GM18907 (cell line): Measurements from ENCODE around the gene OR9A4.
"Not testable (repeated sequence)": the region's sequence is repeated elsewhere in the genome, so short reads cannot be mapped to it uniquely, and the experiment has no call there.

Experiments
- ATAC-seq: cut with Tn5 transposase; IDR thresholded peaks from one replicate; pipeline ENCODE4 v1.9.1; 2021; ENCODE audit warnings: mild to moderate bottlenecking, moderate library complexity; ENCODE audit not compliant: unreplicated experiment

Gene OR9A4, protein sequence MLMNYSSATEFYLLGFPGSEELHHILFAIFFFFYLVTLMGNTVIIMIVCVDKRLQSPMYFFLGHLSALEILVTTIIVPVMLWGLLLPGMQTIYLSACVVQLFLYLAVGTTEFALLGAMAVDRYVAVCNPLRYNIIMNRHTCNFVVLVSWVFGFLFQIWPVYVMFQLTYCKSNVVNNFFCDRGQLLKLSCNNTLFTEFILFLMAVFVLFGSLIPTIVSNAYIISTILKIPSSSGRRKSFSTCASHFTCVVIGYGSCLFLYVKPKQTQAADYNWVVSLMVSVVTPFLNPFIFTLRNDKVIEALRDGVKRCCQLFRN

GRCh38 chr7:141916099-141916498, at the start of gene OR9A4:
TSS of gene OR9A4 (plus strand) at chr7:141916399. CDS start at chr7:141918876, 2,477 bp downstream.
- no peak for ATAC-seq

DNA sequence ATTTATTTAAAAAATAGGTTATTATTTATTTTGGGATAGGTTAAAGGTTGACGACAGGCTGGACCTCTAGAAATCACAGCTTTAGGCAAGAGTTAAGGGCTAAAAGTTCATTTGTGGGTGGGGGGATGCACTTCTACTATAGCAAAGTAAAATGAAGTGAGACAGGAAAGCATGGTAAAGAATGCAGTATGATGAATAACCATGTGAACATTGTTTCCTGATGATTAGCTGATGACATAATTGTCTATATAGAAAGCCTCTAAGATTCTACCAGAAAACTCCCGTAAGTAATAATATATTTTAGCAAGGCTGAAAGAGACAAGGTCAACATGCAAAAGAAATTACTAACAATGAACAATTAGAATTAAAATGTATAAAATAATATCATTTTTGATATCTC, 49.2 kb upstream of the OR9A4 start:
- no peak for ATAC-seq

- ATAC-seq, result no peak
These were observed 43.3 kb upstream of the OR9A4 start for GRCh38 chr7:141872931-141873330.

- ATAC-seq, result no peak
These were observed 41.4 kb upstream of the OR9A4 start for GRCh38 chr7:141874787-141875186.

DNA sequence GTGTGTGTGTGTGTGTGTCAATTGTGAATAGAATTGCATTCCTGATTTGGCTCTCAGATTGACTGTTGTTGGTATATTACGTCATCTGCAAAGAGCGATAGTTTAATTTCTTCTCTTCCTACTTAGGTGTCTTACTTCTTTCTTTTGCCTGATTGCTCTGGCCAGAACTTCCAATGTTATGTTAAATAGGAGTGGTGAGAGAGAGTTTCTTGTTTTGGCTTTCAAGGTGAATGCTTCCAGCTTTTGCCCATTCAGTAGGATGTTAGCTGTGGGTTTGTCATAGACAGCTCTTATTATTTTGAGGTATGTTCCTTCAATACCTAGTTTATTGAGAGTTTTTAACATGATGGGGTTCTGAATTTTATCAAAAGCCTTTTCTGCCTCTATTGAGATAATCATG, 40.7 kb upstream of the OR9A4 start:
- ATAC-seq, result no peak

DNA sequence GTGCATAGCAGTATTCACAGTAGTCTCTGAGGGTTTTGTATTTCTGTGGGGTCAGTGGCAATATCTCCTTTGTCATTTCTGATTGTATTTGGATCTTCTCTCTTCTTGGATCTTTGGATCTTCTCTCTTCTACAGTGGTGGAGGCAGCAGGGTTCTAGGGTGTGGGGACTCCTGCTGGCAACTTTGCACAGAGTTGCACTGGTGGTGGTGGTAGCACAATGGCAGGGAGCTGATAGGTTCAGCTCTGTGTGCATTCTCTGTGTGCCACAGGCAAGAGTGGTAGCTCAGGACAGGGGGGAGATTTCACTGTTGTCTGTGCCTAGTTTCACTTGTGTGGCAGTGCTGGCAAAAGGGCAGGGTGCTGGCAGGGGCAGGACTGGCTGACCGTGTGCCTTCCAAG, 39.8 kb upstream of the OR9A4 start:
- no peak for ATAC-seq

DNA sequence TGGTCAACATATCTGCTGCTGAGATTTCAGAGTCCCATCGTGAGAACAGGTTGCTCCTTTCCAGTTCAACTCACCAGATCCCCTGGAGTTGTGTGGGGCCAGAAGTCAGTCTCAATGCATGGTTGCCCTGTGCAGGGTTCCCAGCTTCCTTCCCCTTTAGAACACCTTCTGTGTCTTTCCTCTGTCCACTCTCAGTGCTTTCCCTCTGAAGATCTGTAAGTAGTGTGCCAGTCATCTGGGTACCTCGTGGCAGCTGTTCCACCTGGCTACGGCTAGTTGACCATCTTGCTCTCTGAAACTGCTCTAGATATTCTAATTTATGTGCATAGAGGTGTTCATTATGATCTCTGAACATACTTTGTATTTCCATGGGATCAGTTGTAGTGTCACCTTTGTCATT, 38.8 kb upstream of the OR9A4 start:
- no peak for ATAC-seq

- ATAC-seq, result no peak
These were observed 35.2 kb upstream of the OR9A4 start for GRCh38 chr7:141880960-141881359.

- ATAC-seq, result peak; percentile 90
These were observed 31.5 kb upstream of the OR9A4 start for GRCh38 chr7:141884539-141885225.

- ATAC-seq, result no peak
These were observed 26.9 kb upstream of the OR9A4 start for GRCh38 chr7:141889321-141889720.

- ATAC-seq, result no peak
These were observed 24.9 kb upstream of the OR9A4 start for GRCh38 chr7:141891336-141891735.

GRCh38 chr7:141899366-141899765, 16.8 kb upstream of the OR9A4 start:
- not testable (repeated sequence) for ATAC-seq

DNA sequence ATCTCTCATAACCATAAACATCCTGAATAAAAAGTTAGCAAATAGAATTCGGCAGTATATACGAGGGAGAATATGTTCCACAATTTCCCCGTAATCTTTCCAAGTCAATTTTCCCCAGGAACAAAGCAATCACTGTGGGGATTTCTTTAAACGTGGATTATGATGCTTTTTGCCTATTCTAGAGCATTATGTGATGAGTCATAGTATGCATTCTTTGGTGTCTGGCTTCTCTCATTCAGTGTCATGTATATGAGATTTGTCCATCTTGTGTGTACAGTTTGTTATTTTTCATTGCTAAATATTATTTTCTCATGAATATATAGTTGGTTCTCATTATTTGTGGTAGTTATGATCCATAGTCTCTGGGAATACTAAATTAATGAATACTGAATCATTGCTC, 9.9 kb upstream of the OR9A4 start:
- no peak for ATAC-seq

DNA sequence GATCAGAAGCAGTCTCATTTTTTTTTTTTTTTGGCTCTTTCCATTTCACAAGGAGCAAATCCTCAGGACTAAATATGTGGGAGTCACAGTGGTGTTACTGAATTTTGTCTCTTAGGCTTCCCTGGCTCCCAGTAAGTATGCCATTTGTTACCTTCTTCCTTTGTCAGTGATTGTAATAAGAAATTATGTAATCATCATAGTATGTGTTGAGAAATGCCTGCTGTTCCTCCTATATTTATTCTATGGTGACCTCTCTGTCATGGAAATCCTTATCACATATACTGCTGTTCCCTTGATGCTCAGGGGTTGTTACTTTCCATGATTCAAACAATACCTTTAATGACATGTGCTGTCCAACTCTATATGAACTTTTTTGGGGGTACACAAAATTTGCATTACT, 4.8 kb upstream of the OR9A4 start:
- no peak for ATAC-seq

DNA sequence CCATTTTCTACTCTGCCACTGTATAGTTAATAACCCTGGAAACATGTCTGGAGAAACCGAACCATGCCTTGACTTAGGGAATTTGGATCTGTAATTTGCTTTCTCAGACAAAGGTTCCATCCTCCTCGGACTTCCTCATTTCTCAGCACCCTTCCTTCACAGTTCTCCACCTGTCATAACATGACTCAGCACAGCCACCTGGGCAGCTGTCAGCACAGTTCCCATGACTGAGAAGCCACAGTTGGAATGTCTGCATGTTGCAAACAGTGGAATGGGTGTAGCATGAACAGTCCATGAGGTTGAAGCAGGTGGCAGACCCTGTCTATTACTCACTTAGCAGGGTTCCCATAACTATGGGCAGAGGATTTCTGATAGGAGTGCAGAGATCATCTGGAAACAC, 634 bp upstream of the OR9A4 start:
- no peak for ATAC-seq

DNA sequence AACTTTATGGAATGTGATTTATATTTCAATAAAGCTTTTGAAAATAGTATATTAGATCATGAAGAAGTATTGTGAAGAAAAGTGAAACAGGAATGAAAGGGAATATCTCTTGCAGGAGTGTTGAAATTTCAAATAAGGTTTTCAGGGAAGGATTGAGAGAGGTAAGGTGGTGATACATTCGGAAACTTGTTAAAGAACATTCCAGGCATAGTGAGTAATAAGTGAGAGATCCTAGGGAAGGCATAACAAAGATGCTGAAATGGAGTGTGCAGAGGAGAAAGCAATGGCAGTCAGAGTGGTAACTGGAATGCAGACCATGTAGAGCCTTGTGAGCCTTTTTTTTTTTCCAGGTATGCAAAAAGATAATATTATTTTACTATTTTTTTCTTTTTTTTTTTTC, 4.1 kb downstream of the OR9A4 start:
- ATAC-seq, result no peak

DNA sequence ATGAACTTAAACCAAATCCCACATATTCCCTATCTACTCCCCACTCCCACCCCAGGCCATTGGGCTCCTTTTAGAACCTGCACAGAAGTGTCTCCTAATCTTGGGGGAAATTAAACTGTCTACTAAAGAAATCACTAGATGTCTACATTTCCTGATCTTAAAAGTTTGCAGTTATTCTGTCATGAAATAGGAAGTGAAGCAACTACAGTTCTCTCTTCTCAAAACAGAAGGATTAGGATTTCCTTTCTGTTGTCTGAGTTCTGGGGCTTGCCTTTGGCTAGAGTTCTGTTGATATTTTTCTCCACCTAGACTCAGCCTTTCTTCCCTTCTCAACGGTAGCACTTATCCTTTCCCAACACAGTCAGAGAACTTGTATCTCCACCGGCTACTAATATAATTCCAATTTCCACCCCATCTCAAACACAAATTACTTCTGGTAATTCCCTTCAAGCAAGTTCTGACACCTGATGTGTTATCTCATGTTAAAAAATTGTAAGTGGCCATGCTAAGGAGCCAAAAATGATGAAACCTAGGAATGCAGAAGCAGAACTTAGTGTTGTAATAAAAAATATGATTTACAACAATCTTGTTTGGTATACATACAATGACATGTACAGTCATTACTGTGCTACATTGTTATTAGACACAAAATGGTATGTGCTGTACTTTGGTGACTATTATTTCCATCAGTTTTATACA, 12.1 kb downstream of the OR9A4 start:
- no peak for ATAC-seq

DNA sequence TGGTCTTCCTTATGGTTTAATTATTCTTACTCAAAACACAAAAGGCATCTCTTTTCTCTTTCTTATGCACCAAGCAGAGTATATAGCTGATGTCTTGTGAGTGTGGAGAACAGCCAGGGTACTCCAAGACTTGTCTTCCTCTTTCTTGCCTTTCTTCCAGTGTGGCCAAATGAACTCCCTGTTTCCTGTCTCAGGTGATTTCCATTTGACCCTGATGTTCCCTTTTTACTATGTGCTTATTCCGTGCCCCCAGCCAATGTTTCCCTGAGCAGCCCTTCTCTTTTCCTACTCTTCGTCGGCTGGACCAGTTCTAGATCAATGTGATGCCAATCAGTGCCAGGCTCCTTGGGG, 12.6 kb downstream of the OR9A4 start:
- ATAC-seq, result no peak

DNA sequence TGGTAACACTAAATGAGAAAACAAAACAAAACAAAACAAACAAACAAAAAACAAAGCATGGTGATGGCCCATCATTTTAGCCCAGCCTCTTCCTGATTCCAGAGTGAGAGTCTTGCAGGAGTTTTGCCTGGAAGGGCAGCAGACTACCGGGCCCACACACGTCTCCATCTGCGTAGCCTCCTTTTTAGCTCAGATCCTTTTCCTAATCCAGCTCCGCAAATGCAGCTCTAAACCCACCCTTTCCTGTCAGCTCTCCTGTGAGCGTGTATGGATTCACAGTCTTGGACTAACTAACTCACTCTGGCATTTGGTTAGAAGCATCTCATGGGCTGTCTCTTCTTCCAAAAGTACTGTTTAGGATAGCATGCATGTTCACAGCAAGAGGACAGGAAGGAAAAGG, 14.0 kb downstream of the OR9A4 start:
- no peak for ATAC-seq

- no peak for ATAC-seq
These were observed 24.9 kb downstream of the OR9A4 start for GRCh38 chr7:141941075-141941474.

- ATAC-seq, result no peak
These were observed 27.6 kb downstream of the OR9A4 start for GRCh38 chr7:141943846-141944245.

DNA sequence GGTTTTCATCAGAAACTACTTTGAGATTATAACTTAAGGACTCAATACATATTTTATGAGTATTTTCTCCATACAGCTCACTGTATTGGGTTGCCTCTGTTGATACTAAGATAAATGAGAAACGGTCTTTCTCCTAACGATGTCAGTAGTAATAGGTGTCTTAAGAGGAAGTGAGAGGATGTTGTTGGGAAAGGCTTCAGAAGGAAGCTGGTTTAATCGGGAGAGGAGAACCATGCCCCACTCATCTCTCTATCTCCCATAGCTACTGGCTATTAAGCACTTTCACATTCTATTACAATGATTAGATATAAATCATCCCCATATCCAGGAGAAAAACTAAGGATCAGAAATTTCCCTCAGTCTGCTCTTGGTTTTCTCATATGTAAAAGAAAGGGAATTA, 28.6 kb downstream of the OR9A4 start:
- no peak for ATAC-seq
